ENCODE results near the gene TRAF3. TPM values are rescaled to one million over a fixed set of nuclear protein-coding genes. Genes with fewer than 3 reads are reported as not detected.

The TRAF3 gene
- polyA plus RNA-seq, 1 of the 3 experiments (the other 2 are of a cell fraction): 17.9 TPM

GRCh38 chr14:102732924-102733323 lies 44.3 kb upstream of the TRAF3 start:
- Histone ChIP-seq H4K20me1 (ENCODE audit: insufficient read depth) (no peaks in the 10 kb centered on the region), H3K27ac (ENCODE audit: low read depth in 2 of 2, low read length in 1 of 2) (no peak overlapping the region), H2AFZ (ENCODE audit: low read depth) (no peak overlapping the region), H3K4me1 (ENCODE audit: control insufficient read depth in 1 of 2, insufficient read depth in 2 of 2, low read depth in 1 of 2, low read length in 1 of 2) (no peaks in the 10 kb centered on the region; a peak in 1 of 4 replicates), H3K9me2 (no peaks in the 10 kb centered on the region), H3K4me3 (ENCODE audit: low read depth in 2 of 2, low read length in 1 of 2) (no peak overlapping the region), H3K79me2 (ENCODE audit: insufficient read depth) (no peaks in the 10 kb centered on the region), H3K4me2 (no peak overlapping the region), H3K9ac (no peak overlapping the region), H3F3A (replicated peaks; ENCODE audit: insufficient read depth) (no peaks in the 10 kb centered on the region), H3K9me3 (no peaks in the 10 kb centered on the region), H3K27me3 (ENCODE audit: insufficient read depth) (no peaks in the 10 kb centered on the region), H3K36me3 (replicated peaks in 1 of 2; ENCODE audit: control insufficient read depth in 1 of 2, insufficient read depth in 2 of 2, low read length in 1 of 2) (peaks cover 10 to 20% of the 10 kb centered on the region in 2 experiments)
- ChIA-PET POLR2A (no interaction called here), CTCF (interaction anchor here (0.8 to 1.1 kb wide), 3 partner anchors 14 to 42 kb away, joined by 3 read pairs; no protein-coding TSS in a partner anchor)
- no peak for TF ChIP-seq SIN3A (IDR thresholded peaks at IDR 0.05; ENCODE audit: borderline replicate concordance, low read depth, low read length)
- WGBS (ENCODE audit: low lambda C conversion rate): over 99% methylated on average over 10 of the region's 10 CpGs
- no peak for DNase-seq

GRCh38 chr14:102733326-102733725 lies 43.9 kb upstream of the TRAF3 start:
- TF ChIP-seq NRF1 (IDR thresholded peaks at IDR 0.05; ENCODE audit: low read depth, low read length): no peak
- no peak for TF ChIP-seq CHD2 (IDR thresholded peaks at IDR 0.05; ENCODE audit: low read length, partially characterized antibody)
- TF ChIP-seq GABPA (IDR thresholded peaks at IDR 0.05; ENCODE audit: low read depth): no peak
- TF ChIP-seq IRF3 (IDR thresholded peaks at IDR 0.05; ENCODE audit: low read depth, low read length): no peak
- TF ChIP-seq TAF1 (IDR thresholded peaks at IDR 0.05; ENCODE audit: borderline replicate concordance, low read depth, low read length): no peak
- TF ChIP-seq JUND (IDR thresholded peaks at IDR 0.05): no peak
- TF ChIP-seq EP300 (IDR thresholded peaks at IDR 0.05; ENCODE audit: borderline replicate concordance in 1 of 2, low read depth in 1 of 2, low read length in 1 of 2): no peak
- TF ChIP-seq PBX3 (IDR thresholded peaks at IDR 0.05): no peak
- no peak for TF ChIP-seq RCOR1 (IDR thresholded peaks at IDR 0.05; ENCODE audit: low read length)
- H3K4me3 ChIP-seq (ENCODE audit: low read depth in 2 of 2, low read length in 1 of 2): no peak overlapping the region
- ChIA-PET CTCF (interaction anchor here (0.6 kb wide), 1 partner anchor 147 kb away, joined by 4 read pairs; no protein-coding TSS in a partner anchor), POLR2A (no interaction called here)
- H3K4me2 ChIP-seq: no peak overlapping the region
- H3K4me1 ChIP-seq (ENCODE audit: control insufficient read depth in 1 of 2, insufficient read depth in 2 of 2, low read depth in 1 of 2, low read length in 1 of 2): no peaks in the 10 kb centered on the region; a peak in 1 of 4 replicates
- peaks cover 8 to 16% of the 10 kb centered on the region in 2 experiments for H3K36me3 ChIP-seq (replicated peaks in 1 of 2; ENCODE audit: control insufficient read depth in 1 of 2, insufficient read depth in 2 of 2, low read length in 1 of 2)
- H3K9me3 ChIP-seq: no peaks in the 10 kb centered on the region
- H3K9me2 ChIP-seq: no peaks in the 10 kb centered on the region
- H3K27ac ChIP-seq (ENCODE audit: low read depth in 2 of 2, low read length in 1 of 2): no peak overlapping the region
- no peak overlapping the region for H3K9ac ChIP-seq
- no peaks in the 10 kb centered on the region for H3F3A ChIP-seq (replicated peaks; ENCODE audit: insufficient read depth)
- DNase-seq: no peak
- 86% methylated on average over 11 of the region's 11 CpGs for WGBS (ENCODE audit: low lambda C conversion rate)
- no peaks in the 10 kb centered on the region for H3K79me2 ChIP-seq (ENCODE audit: insufficient read depth)
- no peaks in the 10 kb centered on the region for H3K27me3 ChIP-seq (ENCODE audit: insufficient read depth)
- H2AFZ ChIP-seq (ENCODE audit: low read depth): no peak overlapping the region
- H4K20me1 ChIP-seq (ENCODE audit: insufficient read depth): no peaks in the 10 kb centered on the region

All from SK-N-SH (cell line).